ENCODE measurements around the gene MTA1. TPM values are rescaled to one million over a fixed set of nuclear protein-coding genes. Genes with fewer than 3 reads are reported as not detected.

MTA1 gene
- total and polyA plus RNA-seq, 7 donors = 22.6 to 48.6 (median 41.1) TPM

- Histone ChIP-seq H3K4me3 (peak overlapping the region; percentile 59), H3K4me1 (peaks cover 11% of the 10 kb centered on the region), H3K36me3 (ENCODE audit: insufficient read depth in 1 of 2, low read depth in 1 of 2) (no peaks in the 10 kb centered on the region), H3K27ac (no peak overlapping the region), H3K9me3 (no peaks in the 10 kb centered on the region), H3K27me3 (ENCODE audit: insufficient read depth in 3 of 3, low read length in 2 of 3) (peaks cover 0 to 2% (median 0%) of the 10 kb centered on the region in 3 donors)
- intact Hi-C loops (cut with DNase I) = no loop called here
- DNase-seq (peak in 1 of 2 donors; percentile 55), ATAC-seq (peak; percentile 33 to 56 (median 40))
- TF ChIP-seq CTCF (IDR thresholded peaks at IDR 0.05) = no peak
- WGBS, 3 donors = 7 to 18% (median 8%) methylated on average over 46 to 86 of the region's 86 CpGs
Measured at GRCh38 chr14:105411017-105411941, 8.3 kb upstream of the MTA1 start.

- no peak for TF ChIP-seq CTCF (IDR thresholded peaks at IDR 0.05)
- Histone ChIP-seq H3K27ac (no peak overlapping the region), H3K4me1 (peaks cover 15% of the 10 kb centered on the region), H3K27me3 (ENCODE audit: insufficient read depth in 3 of 3, low read length in 2 of 3) (peaks cover 0 to 2% (median 0%) of the 10 kb centered on the region in 3 donors), H3K36me3 (ENCODE audit: insufficient read depth in 1 of 2, low read depth in 1 of 2) (no peaks in the 10 kb centered on the region), H3K9me3 (no peaks in the 10 kb centered on the region), H3K4me3 (no peak overlapping the region)
- no peak for ATAC-seq
- WGBS, 3 donors = 72 to 82% (median 73%) methylated on average over 17 of the region's 17 CpGs
- intact Hi-C loops (cut with DNase I) = no loop called here
- DNase-seq = peak in 1 of 2 donors; percentile 49
Measured at GRCh38 chr14:105411985-105412770, 7.4 kb upstream of the MTA1 start.

- WGBS, 3 donors = 57 to 62% (median 60%) methylated on average over 6 to 8 of the region's 8 CpGs
- no peak for DNase-seq
- Histone ChIP-seq H3K36me3 (ENCODE audit: insufficient read depth in 1 of 2, low read depth in 1 of 2) (no peaks in the 10 kb centered on the region), H3K4me1 (peaks cover 15% of the 10 kb centered on the region), H3K4me3 (no peak overlapping the region), H3K27ac (no peak overlapping the region), H3K27me3 (ENCODE audit: insufficient read depth in 3 of 3, low read length in 2 of 3) (peaks cover 0 to 2% (median 0%) of the 10 kb centered on the region in 3 donors), H3K9me3 (no peaks in the 10 kb centered on the region)
- no peak for ATAC-seq
- no peak for TF ChIP-seq CTCF (IDR thresholded peaks at IDR 0.05)
- intact Hi-C loops (cut with DNase I) = no loop called here
Measured at GRCh38 chr14:105412771-105413543, 6.7 kb upstream of the MTA1 start.

GRCh38 chr14:105413544-105413886, 6.1 kb upstream of the MTA1 start:
- H3K27ac ChIP-seq = no peak overlapping the region
- 16 to 53% (median 31%) methylated on average over 2 of the region's 2 CpGs for WGBS, 3 donors
- H3K27me3 ChIP-seq (ENCODE audit: insufficient read depth in 3 of 3, low read length in 2 of 3) = peaks cover 0 to 2% (median 0%) of the 10 kb centered on the region in 3 donors
- ATAC-seq = peak; percentile 18 to 54 (median 32)
- H3K36me3 ChIP-seq (ENCODE audit: insufficient read depth in 1 of 2, low read depth in 1 of 2) = no peaks in the 10 kb centered on the region
- DNase-seq = peak in 1 of 2 donors; percentile 60
- no peak overlapping the region for H3K4me3 ChIP-seq
- H3K9me3 ChIP-seq = no peaks in the 10 kb centered on the region
- TF ChIP-seq CTCF (IDR thresholded peaks at IDR 0.05) = no peak
- H3K4me1 ChIP-seq = peaks cover 15% of the 10 kb centered on the region
- intact Hi-C loops (cut with DNase I) = no loop called here

Measured in psoas muscle (tissue), 8 donors.